Hematopoietic multipotent progenitor cell (in vitro differentiated cells): ENCODE results near the gene LYST. TPM values are rescaled to one million over a fixed set of nuclear protein-coding genes. Genes with fewer than 3 reads are reported as not detected.
"Not testable (repeated sequence)": the region's sequence is repeated elsewhere in the genome, so short reads cannot be mapped to it uniquely, and the experiment has no call there.

Experiments
- DNase-seq, 3 donors: peaks; one replicate each; pipeline ENCODE4 v3.0.0-alpha.2; 2011 to 2015; ENCODE audit warnings: low read depth in 2 of 3, low spot score in 2 of 3
- total RNA-seq: library from RNA; depleted of rRNA; stranded (reverse); fragments of >200 nt; gene quantifications from one replicate; pipeline ENCODE4 v1.2.3, GENCODE V29; 2012

Gene LYST
- total RNA-seq, 1 donor = 11.0 TPM

- no peak for DNase-seq
These were observed 90.3 kb downstream of the LYST start for GRCh38 chr1:235776396-235776795.

GRCh38 chr1:235775246-235775860 is 91.4 kb downstream of the LYST start:
- no peak for DNase-seq

- no peak for DNase-seq
These were observed 98.9 kb downstream of the LYST start for GRCh38 chr1:235767795-235768194.

- no peak for DNase-seq
These were observed 99.9 kb downstream of the LYST start for GRCh38 chr1:235766794-235767285.

GRCh38 chr1:235763962-235764361 is 102.7 kb downstream of the LYST start:
- DNase-seq = no peak

GRCh38 chr1:235759336-235759735 is 107.4 kb downstream of the LYST start:
- DNase-seq = no peak

GRCh38 chr1:235758931-235759330 is 107.8 kb downstream of the LYST start:
- DNase-seq = no peak

- DNase-seq = no peak
These were observed 109.1 kb downstream of the LYST start for GRCh38 chr1:235757587-235758096.

- DNase-seq = not testable (repeated sequence)
These were observed 112.5 kb downstream of the LYST start for GRCh38 chr1:235754186-235754585.

GRCh38 chr1:235749755-235750300 is 116.9 kb downstream of the LYST start:
- DNase-seq = peak in 1 of 3 donors; percentile 5

- DNase-seq = no peak
These were observed 118.0 kb downstream of the LYST start for GRCh38 chr1:235748747-235749146.

GRCh38 chr1:235746245-235746644 is 120.5 kb downstream of the LYST start:
- DNase-seq = no peak

- DNase-seq = no peak
These were observed 121.1 kb downstream of the LYST start for GRCh38 chr1:235745503-235746136.

- DNase-seq = no peak
These were observed 123.6 kb downstream of the LYST start for GRCh38 chr1:235742914-235743599.

- DNase-seq = no peak
These were observed 125.4 kb downstream of the LYST start for GRCh38 chr1:235741294-235741693.

GRCh38 chr1:235739631-235740030 is 127.1 kb downstream of the LYST start:
- DNase-seq = no peak

- no peak for DNase-seq
These were observed 127.6 kb downstream of the LYST start for GRCh38 chr1:235739124-235739523.

GRCh38 chr1:235737751-235738150 is 129.0 kb downstream of the LYST start:
- no peak for DNase-seq

GRCh38 chr1:235736263-235736662 is 130.4 kb downstream of the LYST start:
- DNase-seq = no peak

- no peak for DNase-seq
These were observed 131.1 kb downstream of the LYST start for GRCh38 chr1:235735621-235736020.

- no peak for DNase-seq
These were observed 132.4 kb downstream of the LYST start for GRCh38 chr1:235734335-235734734.
